Measurements from ENCODE around the gene S100A3.

Gene S100A3

GRCh38 chr1:153547560-153548551 lies 1.2 kb downstream of the S100A3 start:
- DNase-seq (ENCODE audit: low read depth), result no peak

- no peak for DNase-seq (ENCODE audit: low read depth)
Observed at GRCh38 chr1:153546796-153547559, 2.1 kb downstream of the S100A3 start.

- DNase-seq (ENCODE audit: low read depth), result no peak
Observed at GRCh38 chr1:153546371-153546770, 2.7 kb downstream of the S100A3 start.

- no peak for DNase-seq (ENCODE audit: low read depth)
Observed at GRCh38 chr1:153545067-153546055, 3.7 kb downstream of the S100A3 start, which contains the start of gene S100A4. Gene S100A4 (minus strand): TSS chr1:153545806. CDS start chr1:153544794, 1,012 bp downstream.

- no peak for DNase-seq (ENCODE audit: low read depth)
Observed at GRCh38 chr1:153544453-153545066, 4.5 kb downstream of the S100A3 start.

GRCh38 chr1:153543736-153544135 lies 5.3 kb downstream of the S100A3 start:
- no peak for DNase-seq (ENCODE audit: low read depth)

- DNase-seq (ENCODE audit: low read depth), result no peak
Observed at GRCh38 chr1:153542956-153543711, 5.9 kb downstream of the S100A3 start.

- no peak for DNase-seq (ENCODE audit: low read depth)
Observed at GRCh38 chr1:153541641-153542590, 7.1 kb downstream of the S100A3 start.

- no peak for DNase-seq (ENCODE audit: low read depth)
Observed at GRCh38 chr1:153540394-153541361, 8.4 kb downstream of the S100A3 start, which contains the start of gene S100A5. Gene S100A5 (minus strand): TSS chr1:153540934. CDS start chr1:153540191, 743 bp downstream.

GRCh38 chr1:153539395-153540093 lies 9.5 kb downstream of the S100A3 start:
- no peak for DNase-seq (ENCODE audit: low read depth)

- no peak for DNase-seq (ENCODE audit: low read depth)
Observed at GRCh38 chr1:153538315-153538821, 10.7 kb downstream of the S100A3 start.

GRCh38 chr1:153537376-153537730 lies 11.7 kb downstream of the S100A3 start:
- no peak for DNase-seq (ENCODE audit: low read depth)

GRCh38 chr1:153536671-153537375 lies 12.2 kb downstream of the S100A3 start:
- no peak for DNase-seq (ENCODE audit: low read depth)

GRCh38 chr1:153536012-153536670 lies 12.9 kb downstream of the S100A3 start:
- DNase-seq (ENCODE audit: low read depth), result peak; percentile 83

- no peak for DNase-seq (ENCODE audit: low read depth)
Observed at GRCh38 chr1:153535242-153536011, 13.6 kb downstream of the S100A3 start, which contains the start of gene S100A6. Gene S100A6 (minus strand): TSS chr1:153535991. CDS start chr1:153535339, 652 bp downstream.
